Activated CD4-positive, alpha-beta T cell treated with anti-CD3 and anti-CD28 coated beads, Interleukin-2, amount 50 U/mL, for 16 hours (primary cell): Measurements from ENCODE around the gene WDR45B.

Experiments used
- DNase-seq: peaks from one replicate; pipeline ENCODE4 v3.0.0-alpha.2; 2020

The WDR45B gene

GRCh38 chr17:82619641-82620040 is 28.6 kb downstream of the WDR45B start:
- no peak for DNase-seq

- DNase-seq = no peak
Observed at GRCh38 chr17:82619211-82619610, 29.0 kb downstream of the WDR45B start.

GRCh38 chr17:82616021-82616711 is 32.1 kb downstream of the WDR45B start:
- DNase-seq = no peak

GRCh38 chr17:82615084-82616020 is 32.9 kb downstream of the WDR45B start:
- DNase-seq = no peak

- DNase-seq = no peak
Observed at GRCh38 chr17:82614095-82614631, 34.1 kb downstream of the WDR45B start.

- DNase-seq = no peak
Observed at GRCh38 chr17:82613283-82614094, 34.8 kb downstream of the WDR45B start.

GRCh38 chr17:82611140-82612058 is 36.8 kb downstream of the WDR45B start:
- DNase-seq = no peak

- DNase-seq = no peak
Observed at GRCh38 chr17:82609655-82610054, 38.6 kb downstream of the WDR45B start.

- DNase-seq = no peak
Observed at GRCh38 chr17:82608816-82609215, 39.4 kb downstream of the WDR45B start.

- no peak for DNase-seq
Observed at GRCh38 chr17:82605939-82606600, 42.2 kb downstream of the WDR45B start.

- no peak for DNase-seq
Observed at GRCh38 chr17:82604532-82604931, 43.7 kb downstream of the WDR45B start.

- DNase-seq = peak; percentile 17
Observed at GRCh38 chr17:82603981-82604448, 44.2 kb downstream of the WDR45B start.

- peak; percentile 23 for DNase-seq
Observed at GRCh38 chr17:82602986-82603710, 45.1 kb downstream of the WDR45B start.

- DNase-seq = no peak
Observed at GRCh38 chr17:82602487-82602886, 45.8 kb downstream of the WDR45B start.

- DNase-seq = no peak
Observed at GRCh38 chr17:82601447-82602000, 46.7 kb downstream of the WDR45B start.

- no peak for DNase-seq
Observed at GRCh38 chr17:82600731-82601446, 47.4 kb downstream of the WDR45B start.

- DNase-seq = no peak
Observed at GRCh38 chr17:82599674-82600661, 48.3 kb downstream of the WDR45B start.
